K562 (cell line): ENCODE measurements around the gene LGI4. TPM values are rescaled to one million over a fixed set of nuclear protein-coding genes. Genes with fewer than 3 reads are reported as not detected.

Experiments
- ATAC-seq: fragments of 200-7000 bp; cut with Tn5 transposase; 3 replicates; pipeline ENCODE4 v1.9.1; 2020; ENCODE audit warnings: moderate library complexity
- BruUV-seq: library from RNA; stranded (reverse); fragments of 400-500 nt; replicated peaks from 2 replicates; lab custom pipeline; 2021; lab: Mats Ljungman, UMichigan
- CTCF ChIA-PET: fragments of 300-600 bp; formaldehyde crosslinking; extraction: SDS; loops from one replicate; lab custom pipeline; 2021; ENCODE audit warnings: low intra/inter-chr PET ratio; lab: Yijun Ruan, JAX
- POLR2A ChIA-PET: fragments of 300-600, 350-650 bp; sonication (Branson Sonifier 250); formaldehyde crosslinking; extraction: SDS; loops from one replicate; lab custom pipeline; 2021; ENCODE audit warnings: antibody characterized with exemption, inconsistent platforms; lab: Yijun Ruan, JAX
- DNase-seq, 4 experiments: peaks; one replicate each; pipeline versions ENCODE4 v3.0.0 to v3.0.0-alpha.2; 2011 to 2018; ENCODE audit warnings: low spot score in 3 of 4, mixed read lengths in 3 of 4; ENCODE audit errors: extremely low read depth in 1 of 4
- FAIRE-seq: peaks from 2 replicates; lab custom pipeline; 2011; peaks lifted over from hg19 to GRCh38; lab: Jason Lieb, UNC
- H2AFZ ChIP-seq: 2 replicates; pipeline ENCODE4 v1.6.0; 2011; ENCODE audit warnings: low read depth, low read length, control low read depth, inconsistent platforms
- H3K27ac ChIP-seq: fragments of 200-600 bp; 3 replicates; pipeline ENCODE4 v1.8.0; 2011; ENCODE audit warnings: low read depth, mild to moderate bottlenecking, control low read depth, inconsistent platforms, low read length, moderate library complexity, mixed read lengths; ENCODE audit errors: extremely low read depth
- H3K27me3 ChIP-seq, 2 experiments: fragments of 300-600 bp in 1 of 2; 2 replicates in 1 of 2; 3 replicates in 1 of 2; pipeline versions ENCODE4 v1.6.0 to v1.8.0; 2011; ENCODE audit warnings: inconsistent platforms in 2 of 2, low read length in 2 of 2, mild to moderate bottlenecking in 1 of 2, mixed read lengths in 1 of 2, moderate library complexity in 1 of 2; ENCODE audit not compliant: control insufficient read depth in 2 of 2, insufficient read depth in 2 of 2
- H3K36me3 ChIP-seq: fragments of 300-600 bp; 3 replicates; pipeline ENCODE4 v1.8.0; 2011; ENCODE audit warnings: mild to moderate bottlenecking, low read length, inconsistent platforms; ENCODE audit not compliant: control insufficient read depth, insufficient read depth
- H3K4me1 ChIP-seq, 2 experiments: fragments of 200-600 bp in 1 of 2; replicated peaks in 1 of 2; 2 replicates in 1 of 2; 3 replicates in 1 of 2; pipeline versions ENCODE4 v1.5.1 to v1.8.0; 2011; ENCODE audit warnings: inconsistent platforms in 2 of 2, low read length in 2 of 2, mild to moderate bottlenecking in 1 of 2, mixed read lengths in 1 of 2, moderate library complexity in 1 of 2; ENCODE audit not compliant: control insufficient read depth in 2 of 2, insufficient read depth in 2 of 2
- H3K4me2 ChIP-seq: 2 replicates; pipeline ENCODE4 v1.6.1; 2011; ENCODE audit warnings: low read length, control low read depth, inconsistent platforms, mixed read lengths; ENCODE audit not compliant: insufficient read depth
- H3K4me3 ChIP-seq: fragments of 200-600 bp; sonication (generic), shearing (Covaris generic); 2 replicates; pipeline ENCODE4 v1.5.1; 2016; ENCODE audit warnings: control low read depth, inconsistent platforms
- H3K79me2 ChIP-seq: fragments of 200-600 bp; 3 replicates; pipeline ENCODE4 v1.8.0; 2011; ENCODE audit warnings: low read length, inconsistent platforms; ENCODE audit not compliant: control insufficient read depth, insufficient read depth
- H3K9ac ChIP-seq, 2 experiments: 2 replicates each; pipeline versions ENCODE4 v1.6.0 to v1.6.1; 2011; ENCODE audit warnings: low read depth in 2 of 2, low read length in 2 of 2, control low read depth in 1 of 2, inconsistent platforms in 1 of 2, mild to moderate bottlenecking in 1 of 2, mixed read lengths in 1 of 2; ENCODE audit not compliant: insufficient read depth in 1 of 2
- H3K9me1 ChIP-seq: one replicate; pipeline ENCODE4 v1.6.0; 2011; ENCODE audit warnings: inconsistent platforms, mild to moderate bottlenecking, low read length, moderate library complexity; ENCODE audit not compliant: control insufficient read depth, insufficient read depth
- H3K9me3 ChIP-seq: replicated peaks from 2 replicates; pipeline ENCODE4 v1.5.1; 2011; ENCODE audit warnings: low read depth, low read length, inconsistent platforms; ENCODE audit not compliant: control insufficient read depth, insufficient read depth
- H4K20me1 ChIP-seq: replicated peaks from 2 replicates; pipeline ENCODE4 v1.6.1; 2011; ENCODE audit warnings: low read length, inconsistent platforms, mixed read lengths; ENCODE audit not compliant: control insufficient read depth, insufficient read depth
- CBX2 ChIP-seq: fragments of 200-600 bp; sonication (generic); IDR thresholded peaks from one replicate; pipeline ENCODE4 v1.6.1; 2012; ENCODE audit warnings: mild to moderate bottlenecking, low read length, inconsistent platforms; ENCODE audit not compliant: insufficient read depth, poor library complexity, severe bottlenecking
- ERF ChIP-seq: fragments of 450-650 bp; formaldehyde crosslinking; IDR thresholded peaks from 2 replicates; pipeline ENCODE4 v1.4.0; 2020; ENCODE audit warnings: mild to moderate bottlenecking, mixed read lengths
- HBP1 ChIP-seq: fragments of 450-650 bp; formaldehyde crosslinking; IDR thresholded peaks from 2 replicates; pipeline ENCODE4 v1.4.0; 2022; ENCODE audit warnings: missing genetic modification characterization
- HNRNPUL1 ChIP-seq: fragments of 200-400 bp; formaldehyde crosslinking; IDR thresholded peaks from 2 replicates; pipeline ENCODE4 v1.6.1; 2017; ENCODE audit warnings: low read length
- MAZ ChIP-seq, 2 experiments: fragments of 450-650 bp in 1 of 2; sonication (generic) in 1 of 2; formaldehyde crosslinking; IDR thresholded peaks in 1 of 2; conservative IDR thresholded peaks in 1 of 2; 2 replicates each; pipeline versions ENCODE4 v1.4.0 to v1.5.0; 2020; ENCODE audit warnings: mild to moderate bottlenecking in 1 of 2, missing genetic modification reagents in 1 of 2
- SNAPC5 ChIP-seq: fragments of 250-450 bp; sonication (Bioruptor Pico); IDR thresholded peaks from 2 replicates; pipeline ENCODE4 v1.8.0; 2021; ENCODE audit warnings: moderate library complexity, mild to moderate bottlenecking, inconsistent platforms
- TFAP4 ChIP-seq: sonication (generic); formaldehyde crosslinking; IDR thresholded peaks from 2 replicates; pipeline ENCODE4 v1.8.0; 2022; ENCODE audit warnings: missing genetic modification reagents, mild to moderate bottlenecking, moderate library complexity, borderline replicate concordance
- TRIM28 ChIP-seq: fragments of 450-650 bp; IDR thresholded peaks from 2 replicates; pipeline ENCODE4 v1.6.1; 2017
- ZBTB2 ChIP-seq: fragments of 450-650 bp; IDR thresholded peaks from 2 replicates; pipeline ENCODE4 v1.6.1; 2016; ENCODE audit warnings: antibody characterized with exemption
- WGBS: fragments of 100-300 bp; shearing (Covaris generic); methylation state at CpG from one replicate; pipeline ENCODE4 v1.1.6; 2016; ENCODE audit warnings: low coverage, mixed read lengths; ENCODE audit not compliant: insufficient coverage; ENCODE audit errors: missing lambda C conversion rate; 5-methylcytosine and 5-hydroxymethylcytosine counted together
- in situ Hi-C: fragments of 300-500 bp; cut with MboI; formaldehyde crosslinking; loops from 4 replicates; pipeline ENCODE4 v1.15.0; 2018; ENCODE audit warnings: inconsistent platforms, mixed read lengths
- intact Hi-C: fragments of 100-400 bp; cut with micrococcal nuclease; formaldehyde crosslinking; loops from 2 replicates; pipeline ENCODE4 v1.14.2; 2022
- polyA plus RNA-seq, 8 experiments: library from polyadenylated mRNA; depleted of rRNA in 4 of 8; stranded (reverse) in 5 of 8; unstranded in 3 of 8; fragments of >200 nt; fragmentation: Nextera tagmentation in 2 of 8; fragmentation: Illumina TruSeq in 1 of 8; extraction: Ambion mirVana in 2 of 8; extraction: Trizol in 1 of 8; gene quantifications; 2 replicates each; pipeline versions ENCODE4 v1.2.1 to v1.2.3, GENCODE V29; 2011 to 2014; ENCODE audit warnings: inconsistent platforms in 1 of 8, missing spikeins in 1 of 8
- total RNA-seq, 7 experiments: library from RNA; depleted of rRNA in 6 of 7; stranded (reverse); fragments of >200 nt in 6 of 7; fragmentation: Illumina TruSeq in 2 of 7; extraction: Trizol in 2 of 7; gene quantifications; 2 replicates each; pipeline versions ENCODE4 v1.2.1 to v1.2.3, GENCODE V29; 2011 to 2021; ENCODE audit warnings: low replicate concordance in 1 of 7

LGI4 gene
- total and polyA plus RNA-seq, 9 of the 15 experiments (the other 6 are each of a cell fraction or from before 2014, with no cell fraction given): 0.14 to 0.30 (median 0.24) TPM; not detected in 4

- Histone ChIP-seq H4K20me1 (no peaks in the 10 kb centered on the region), H3K9ac (peak overlapping the region in 1 of 2 experiments; percentile 21; a peak in 2 of 4 replicates), H3K4me2 (no peak overlapping the region), H2AFZ (no peak overlapping the region), H3K27me3 (no peaks in the 10 kb centered on the region), H3K9me3 (no peaks in the 10 kb centered on the region), H3K4me1 (peaks cover 2 to 34% of the 10 kb centered on the region in 2 experiments; a peak in 3 of 5 replicates), H3K79me2 (no peaks in the 10 kb centered on the region), H3K36me3 (no peaks in the 10 kb centered on the region), H3K27ac (no peak overlapping the region), H3K9me1 (no peaks in the 10 kb centered on the region), H3K4me3 (no peak overlapping the region)
- FAIRE-seq (no peak), DNase-seq (no peak), ATAC-seq (no peak)
- intact Hi-C loops (loop anchor here (10.0 kb wide), 1 partner anchor 55 kb away; the partner anchor contains the start of gene HPN), in situ Hi-C loops (no loop called here)
- ChIA-PET POLR2A (no interaction called here), CTCF (no interaction called here)
- BruUV-seq: no TSS peak
- 75% methylated on average over 13 of the region's 13 CpGs for WGBS
- TF ChIP-seq CBX2 (no peak), ZBTB2 (no peak), MAZ (CRISPR knock-in tag; conservative IDR thresholded peaks at IDR 0.05 in 1 of 2, IDR thresholded peaks at IDR 0.05 in 1 of 2) (no peak), TRIM28 (no peak), ERF (no peak), HNRNPUL1 (no peak), SNAPC5 (CRISPR knock-in tag) (no peak), HBP1 (CRISPR knock-in tag) (no peak), TFAP4 (CRISPR knock-in tag) (no peak)
These were observed 35.0 kb downstream of the LGI4 start for GRCh38 chr19:35099897-35100275.
